SKM-1 (cell line): ENCODE measurements around the gene UQCC5.

Source experiments
- DNase-seq: peaks from one replicate; lab custom pipeline; 2025; ENCODE audit not compliant: unreplicated experiment; lab: John Stamatoyannopoulos, UW

The UQCC5 gene

GRCh38 chr3:52532838-52533622 is 3.4 kb upstream of the UQCC5 start:
- DNase-seq: no peak

- peak; percentile 25 for DNase-seq
Measured at GRCh38 chr3:52533623-52534280, 2.7 kb upstream of the UQCC5 start, which contains the start of gene NT5DC2. NT5DC2 (minus strand) TSS chr3:52533857; CDS start chr3:52533737, 120 bp downstream.

GRCh38 chr3:52534281-52535183 is 1.9 kb upstream of the UQCC5 start:
- DNase-seq: no peak

- no peak for DNase-seq
Measured at GRCh38 chr3:52535411-52536111, 844 bp upstream of the UQCC5 start.

DNA sequence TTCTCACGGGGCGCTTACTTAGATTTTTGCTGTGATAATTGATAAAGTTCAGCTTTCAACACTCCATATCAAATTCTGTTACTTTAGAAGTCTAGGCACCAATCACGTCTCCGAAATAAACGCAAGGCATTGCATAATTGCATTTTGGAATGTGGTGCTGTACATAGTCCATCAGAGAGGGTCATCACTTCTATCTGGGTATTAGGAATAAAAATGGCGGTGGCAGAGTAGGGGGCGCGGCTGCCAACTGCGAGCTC is 365 bp upstream of the UQCC5 start:
- no peak for DNase-seq

GRCh38 chr3:52537165-52537620 is 788 bp downstream of the UQCC5 start:
- DNase-seq: no peak

DNA sequence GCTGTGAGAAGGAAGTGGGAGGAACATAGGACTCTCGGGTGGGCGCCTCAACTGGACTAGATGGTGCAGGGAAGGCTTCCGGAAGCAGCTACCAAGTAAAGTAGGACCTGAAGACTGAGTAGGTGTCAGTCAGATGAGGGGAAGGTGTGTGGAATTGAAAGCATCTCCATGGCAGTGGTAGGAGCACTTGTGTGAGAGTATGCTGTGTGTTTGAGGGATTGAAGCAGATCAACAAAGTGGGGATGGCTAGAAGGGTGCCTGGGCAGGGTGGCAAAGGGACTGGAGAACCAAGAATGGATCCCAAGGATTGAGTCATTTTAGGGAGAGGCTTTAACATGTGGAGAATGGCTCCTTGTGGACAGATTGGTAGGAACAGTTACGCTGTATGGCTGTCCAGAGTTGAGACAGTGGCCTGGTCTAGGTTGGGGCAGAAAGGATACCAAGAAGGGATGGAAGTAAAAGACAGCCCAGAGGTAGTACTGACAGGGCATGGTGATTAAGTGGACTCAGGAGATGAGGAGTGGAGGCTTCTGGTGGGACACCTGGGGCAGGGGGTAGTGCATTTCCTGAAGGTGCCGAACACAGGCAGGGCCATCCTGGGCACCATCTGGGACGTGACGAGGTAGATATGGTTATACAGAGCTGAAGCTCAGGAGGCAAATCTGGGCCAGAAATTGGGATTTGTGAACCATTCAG is 1.5 kb downstream of the UQCC5 start:
- no peak for DNase-seq

GRCh38 chr3:52539010-52539653 is 2.7 kb downstream of the UQCC5 start:
- no peak for DNase-seq

- no peak for DNase-seq
Measured at GRCh38 chr3:52541050-52541449, 4.6 kb downstream of the UQCC5 start.

DNA sequence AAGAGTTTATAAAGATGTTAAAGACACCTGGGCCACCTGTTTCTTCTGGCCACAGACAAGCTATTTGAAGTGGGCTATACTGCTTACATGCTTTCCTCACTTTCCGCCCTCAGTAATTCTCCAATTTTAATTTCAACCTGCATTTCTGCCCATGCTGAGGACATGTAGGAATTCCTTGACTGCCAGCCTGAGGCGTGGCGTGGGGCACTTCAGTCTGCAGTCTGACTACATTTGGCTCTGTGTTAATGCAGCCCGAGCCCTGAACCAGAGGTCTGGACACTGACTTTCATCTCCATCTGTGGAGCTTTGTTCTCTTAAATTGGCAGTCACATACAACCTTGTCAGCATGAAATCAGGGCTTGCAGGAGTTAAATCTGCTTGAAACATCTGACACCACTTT is 8.5 kb downstream of the UQCC5 start:
- DNase-seq: no peak

GRCh38 chr3:52546111-52546901 is 9.9 kb downstream of the UQCC5 start:
- no peak for DNase-seq

GRCh38 chr3:52547143-52547542 is 10.7 kb downstream of the UQCC5 start:
- DNase-seq: no peak

DNA sequence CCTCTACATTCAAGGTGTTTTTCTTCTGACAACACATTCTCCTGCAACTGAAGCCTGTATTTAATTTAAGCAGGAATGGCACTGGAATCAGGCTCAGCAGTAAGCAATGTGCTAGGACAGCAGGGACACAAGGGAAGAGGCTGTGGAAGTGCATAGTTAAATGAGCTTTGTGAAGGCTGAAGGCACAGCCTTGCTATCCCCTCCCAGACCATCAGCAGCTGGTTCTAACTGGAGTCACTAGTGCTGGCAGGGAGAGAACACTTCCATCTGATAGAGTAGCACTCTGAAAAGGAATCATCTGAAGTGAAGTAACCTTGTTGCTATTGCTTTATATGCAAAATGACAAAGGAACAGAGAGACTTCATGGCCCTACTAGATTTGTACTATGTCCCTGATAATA is 14.7 kb downstream of the UQCC5 start:
- DNase-seq: no peak

DNA sequence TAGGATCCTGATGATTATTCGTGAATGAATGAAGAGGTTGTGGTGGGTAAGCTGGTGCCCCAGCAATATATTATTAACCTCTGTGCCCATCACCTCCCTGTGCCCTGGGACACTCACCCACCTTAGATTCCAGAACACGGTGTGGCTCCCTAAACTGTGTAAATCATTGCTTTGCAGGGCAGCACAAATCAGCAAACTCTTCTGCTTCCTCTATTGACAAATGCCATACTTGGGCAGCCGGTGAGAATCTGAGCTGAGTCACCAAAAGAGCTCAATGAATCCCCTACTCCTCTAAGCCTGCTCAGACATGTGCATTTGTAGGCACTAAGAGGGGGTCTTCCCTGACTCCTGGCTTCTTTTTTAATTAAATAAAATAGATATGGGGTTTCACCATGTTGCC is 15.7 kb downstream of the UQCC5 start:
- no peak for DNase-seq

- DNase-seq: no peak
Measured at GRCh38 chr3:52554026-52554755, 17.8 kb downstream of the UQCC5 start.

DNA sequence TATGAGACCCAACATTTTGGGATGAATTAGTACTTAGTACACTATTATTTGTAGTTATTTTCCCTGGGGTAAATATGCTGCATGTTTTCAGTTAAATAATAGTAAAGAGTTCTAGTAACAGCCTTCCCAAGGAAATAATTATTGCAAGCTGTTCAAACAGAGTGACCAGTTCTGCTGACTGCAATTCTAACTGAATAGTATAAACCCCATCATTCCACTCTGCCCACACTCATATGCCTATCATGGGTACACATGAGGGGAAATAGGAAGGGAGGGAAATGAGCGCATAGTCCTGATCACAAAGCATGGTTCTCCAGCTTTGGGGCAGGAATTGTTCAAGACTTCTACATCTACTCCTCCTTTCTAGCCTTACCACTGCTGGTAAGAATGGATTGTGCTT is 18.7 kb downstream of the UQCC5 start:
- DNase-seq: no peak

DNA sequence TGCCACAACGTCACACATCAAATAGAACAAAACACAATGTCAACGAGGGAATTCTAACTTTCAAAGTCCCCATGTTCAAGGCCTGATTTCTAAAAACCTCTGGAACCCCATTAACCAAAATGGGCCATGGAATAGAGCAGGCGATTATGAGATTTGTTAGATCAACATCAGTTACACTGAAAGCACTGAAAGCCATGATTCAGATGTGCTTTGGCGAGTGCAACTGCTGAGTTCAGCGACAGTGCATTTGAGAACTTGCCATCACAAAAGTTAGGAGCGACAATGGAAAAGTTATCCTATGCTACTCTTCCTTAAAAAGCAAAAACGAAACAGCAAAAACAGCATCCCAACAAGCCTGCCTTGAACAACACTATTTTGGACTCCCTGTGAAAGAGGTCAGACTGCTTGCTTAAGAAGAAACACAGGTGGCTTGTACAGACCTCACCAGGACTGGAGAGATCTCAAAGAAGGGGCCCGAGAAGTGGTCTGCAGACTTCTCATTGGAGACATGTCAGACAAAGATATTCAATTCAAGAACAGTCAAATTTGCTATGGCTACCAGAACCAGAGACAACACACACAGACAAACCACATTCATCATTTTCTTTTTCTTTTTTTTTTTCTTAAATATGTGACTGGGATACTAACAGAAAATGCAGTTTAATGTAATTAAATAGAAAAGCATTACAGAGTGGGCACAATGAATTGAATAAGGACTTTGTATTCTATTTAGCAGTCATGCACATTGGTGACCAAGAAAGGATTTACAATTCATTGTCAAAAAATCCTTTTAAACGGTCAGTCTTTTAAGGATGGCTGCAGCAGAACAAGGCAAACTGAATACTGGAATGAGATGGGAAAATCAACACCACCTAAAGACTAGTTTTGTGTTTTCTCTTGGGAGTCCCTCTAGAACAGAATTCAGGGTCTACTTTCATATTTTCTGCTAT is 20.9 kb downstream of the UQCC5 start:
- DNase-seq: no peak
